SH-SY5Y (cell line): ENCODE measurements around the gene ZNF132.

Source experiments
- GATA2 ChIP-seq: IDR thresholded peaks from 2 replicates; pipeline ENCODE4 v1.6.1; 2011; ENCODE audit warnings: mild to moderate bottlenecking, low read depth, low read length
- GATA3 ChIP-seq: IDR thresholded peaks from 2 replicates; pipeline ENCODE4 v1.6.1; 2011; ENCODE audit warnings: low read depth, mild to moderate bottlenecking, low read length, moderate library complexity

DNA sequence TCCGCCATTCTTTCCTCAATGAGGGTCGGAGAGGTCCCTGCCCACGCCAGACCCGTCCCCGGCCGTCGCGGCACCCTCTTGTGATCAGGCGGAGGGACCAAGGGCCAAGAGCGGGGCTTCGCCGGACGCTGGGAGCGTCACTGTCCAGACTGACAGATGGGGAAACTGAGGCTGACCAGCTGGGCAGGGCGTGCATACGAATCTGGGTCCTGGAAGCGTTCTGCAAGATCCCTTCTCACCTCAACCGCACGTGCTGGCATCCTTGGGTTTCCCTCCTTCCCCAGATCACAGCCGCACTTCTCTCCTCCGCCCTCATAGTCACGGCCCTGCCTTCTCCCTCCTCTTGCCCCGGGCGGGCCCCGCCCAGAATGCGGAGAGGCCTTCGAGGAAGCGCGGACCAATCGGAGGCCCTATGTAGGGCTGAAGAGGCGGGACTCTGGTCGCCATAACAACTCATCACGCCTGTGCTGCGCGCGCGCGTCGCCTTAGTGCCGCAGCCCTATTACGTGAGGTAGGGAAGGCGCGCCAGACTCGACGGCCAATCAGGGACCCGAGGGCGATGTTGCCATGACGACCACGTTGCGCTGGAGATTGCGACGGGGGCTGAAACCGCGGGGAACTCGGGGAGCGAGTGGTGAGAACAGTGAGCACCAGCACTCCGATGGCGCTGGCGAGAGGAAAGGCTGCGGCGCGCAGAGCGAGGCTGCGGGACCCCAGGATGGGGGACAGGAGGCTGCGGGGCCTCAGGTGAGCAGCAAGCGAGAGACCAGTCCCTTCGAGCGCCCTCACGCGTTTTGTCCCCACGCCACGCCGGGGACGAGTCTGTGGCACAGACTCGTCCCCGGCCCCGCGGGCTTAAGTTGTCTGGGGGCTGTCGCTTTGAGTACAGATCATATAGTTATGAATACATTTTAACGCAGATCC lies 38.8 kb downstream of the ZNF132 start:
- TF ChIP-seq GATA2 (no peak), GATA3 (no peak)
